ENCODE results near the gene CPEB4.

The CPEB4 gene

DNA sequence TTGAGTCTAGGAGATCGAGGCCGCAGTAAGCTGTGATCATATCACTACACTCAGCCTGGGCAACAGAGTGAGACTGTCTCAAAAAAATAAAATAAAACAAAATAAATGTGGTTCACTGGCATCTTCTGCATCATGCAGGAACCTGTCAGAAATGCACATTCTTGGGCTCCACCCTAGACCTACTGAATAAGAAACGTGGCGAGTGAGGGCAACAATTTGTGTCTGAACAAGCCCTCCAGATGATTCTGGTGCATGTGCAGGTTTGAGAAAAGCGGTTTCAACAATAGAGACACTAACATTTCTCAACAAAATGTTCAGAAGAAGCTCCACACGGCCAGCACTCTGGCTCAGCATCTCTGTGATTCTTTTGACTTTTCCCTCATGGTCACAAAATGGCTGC is 42.8 kb upstream of the CPEB4 start:
- no peak for DNase-seq (ENCODE audit: extremely low spot score)
- TF ChIP-seq, protein P1, sequence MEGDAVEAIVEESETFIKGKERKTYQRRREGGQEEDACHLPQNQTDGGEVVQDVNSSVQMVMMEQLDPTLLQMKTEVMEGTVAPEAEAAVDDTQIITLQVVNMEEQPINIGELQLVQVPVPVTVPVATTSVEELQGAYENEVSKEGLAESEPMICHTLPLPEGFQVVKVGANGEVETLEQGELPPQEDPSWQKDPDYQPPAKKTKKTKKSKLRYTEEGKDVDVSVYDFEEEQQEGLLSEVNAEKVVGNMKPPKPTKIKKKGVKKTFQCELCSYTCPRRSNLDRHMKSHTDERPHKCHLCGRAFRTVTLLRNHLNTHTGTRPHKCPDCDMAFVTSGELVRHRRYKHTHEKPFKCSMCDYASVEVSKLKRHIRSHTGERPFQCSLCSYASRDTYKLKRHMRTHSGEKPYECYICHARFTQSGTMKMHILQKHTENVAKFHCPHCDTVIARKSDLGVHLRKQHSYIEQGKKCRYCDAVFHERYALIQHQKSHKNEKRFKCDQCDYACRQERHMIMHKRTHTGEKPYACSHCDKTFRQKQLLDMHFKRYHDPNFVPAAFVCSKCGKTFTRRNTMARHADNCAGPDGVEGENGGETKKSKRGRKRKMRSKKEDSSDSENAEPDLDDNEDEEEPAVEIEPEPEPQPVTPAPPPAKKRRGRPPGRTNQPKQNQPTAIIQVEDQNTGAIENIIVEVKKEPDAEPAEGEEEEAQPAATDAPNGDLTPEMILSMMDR (IDR thresholded peaks at IDR 0.05; ENCODE audit: control extremely low read depth, extremely low read depth, low read depth, missing control alignments) = no peak
- CTCF ChIA-PET = interaction anchor here (0.9 to 5.0 kb wide), 5 partner anchors 10 to 30 kb away, joined by 3 to 45 read pairs (median 10); no protein-coding TSS in a partner anchor
- POLR2A ChIA-PET = interaction anchor here (0.7 kb wide), 1 partner anchor 24 kb away, joined by 4 read pairs; no protein-coding TSS in a partner anchor

DNA sequence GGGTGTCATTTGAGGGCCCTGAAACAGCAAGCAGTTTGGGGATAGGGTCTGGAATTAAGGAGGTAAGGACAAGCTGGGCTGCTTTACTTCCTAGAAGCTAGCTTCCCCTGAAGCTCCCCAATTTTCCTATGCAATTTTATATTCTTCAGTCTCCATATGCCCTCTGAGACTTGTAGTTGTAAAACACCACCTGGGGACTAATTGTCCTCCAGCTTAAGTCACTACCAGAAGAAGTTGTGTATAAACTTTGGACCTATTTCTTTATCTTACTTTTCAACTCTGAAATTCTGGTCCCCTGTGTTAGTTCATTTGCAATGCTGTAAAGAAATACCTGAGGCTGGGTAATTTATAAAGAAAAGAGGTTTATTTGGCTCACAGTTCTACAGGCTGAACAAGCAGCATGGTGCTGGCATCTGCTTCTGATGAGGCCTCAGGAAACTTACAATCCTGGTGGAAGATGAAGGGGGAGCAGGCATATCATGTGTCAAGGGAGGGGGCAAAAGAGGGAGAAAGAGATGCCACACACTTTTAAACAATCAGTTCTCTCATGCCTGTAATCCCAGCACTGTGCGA is 41.1 kb upstream of the CPEB4 start:
- POLR2A ChIA-PET = no interaction called here
- TF ChIP-seq, protein P1 (IDR thresholded peaks at IDR 0.05; ENCODE audit: control extremely low read depth, extremely low read depth, low read depth, missing control alignments) = no peak
- DNase-seq (ENCODE audit: extremely low spot score) = no peak
- CTCF ChIA-PET = interaction anchor here (0.9 to 5.0 kb wide), 3 partner anchors 11 to 37 kb away, joined by 3 to 45 read pairs (median 11); no protein-coding TSS in a partner anchor

DNA sequence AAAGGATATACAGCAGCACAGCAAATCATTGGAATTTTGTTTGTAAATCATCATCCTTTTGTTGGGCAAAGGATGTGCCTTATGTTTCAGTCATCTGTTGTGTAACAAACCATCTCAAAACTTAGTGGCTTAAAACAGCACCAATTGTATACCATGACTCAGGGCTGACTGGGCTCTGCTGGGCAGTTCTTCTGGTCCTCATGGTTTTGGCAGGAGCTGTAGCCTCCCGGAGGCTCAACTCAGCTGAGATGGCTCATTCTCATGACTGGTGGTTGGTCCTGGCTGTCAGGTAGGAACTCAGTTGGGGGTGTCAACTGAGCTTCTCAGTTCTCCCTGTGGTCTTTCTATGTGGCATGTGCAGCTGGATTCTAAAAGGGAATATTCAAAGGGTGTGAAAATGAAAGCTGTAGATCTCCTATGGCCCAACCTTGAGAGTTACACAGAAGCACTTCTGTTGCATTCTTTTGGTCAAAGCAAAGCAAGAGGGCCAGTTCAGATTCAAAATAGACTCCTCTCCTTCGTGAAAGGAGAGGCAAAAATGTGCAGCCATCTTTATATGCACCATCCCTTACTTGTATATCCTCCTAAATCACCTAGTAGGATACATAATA is 39.1 kb upstream of the CPEB4 start:
- DNase-seq (ENCODE audit: extremely low spot score) = no peak
- CTCF ChIA-PET = interaction anchor here (1.3 to 1.7 kb wide), 2 partner anchors 12 to 27 kb away, joined by 3 to 10 read pairs; no protein-coding TSS in a partner anchor

GRCh38 chr5:173849908-173850307 is 38.2 kb upstream of the CPEB4 start:
- ChIA-PET POLR2A (no interaction called here), CTCF (interaction anchor here (1.5 to 1.7 kb wide), 2 partner anchors 11 to 16 kb away, joined by 3 to 10 read pairs; no protein-coding TSS in a partner anchor)
- no peak for DNase-seq (ENCODE audit: extremely low spot score)
- TF ChIP-seq, protein P1 (IDR thresholded peaks at IDR 0.05; ENCODE audit: control extremely low read depth, extremely low read depth, low read depth, missing control alignments) = no peak

More for the DNA sequence above, 39.1 kb upstream of the CPEB4 start:
- TF ChIP-seq, protein P1 (IDR thresholded peaks at IDR 0.05; ENCODE audit: control extremely low read depth, extremely low read depth, low read depth, missing control alignments) = no peak
- POLR2A ChIA-PET = no interaction called here

DNA sequence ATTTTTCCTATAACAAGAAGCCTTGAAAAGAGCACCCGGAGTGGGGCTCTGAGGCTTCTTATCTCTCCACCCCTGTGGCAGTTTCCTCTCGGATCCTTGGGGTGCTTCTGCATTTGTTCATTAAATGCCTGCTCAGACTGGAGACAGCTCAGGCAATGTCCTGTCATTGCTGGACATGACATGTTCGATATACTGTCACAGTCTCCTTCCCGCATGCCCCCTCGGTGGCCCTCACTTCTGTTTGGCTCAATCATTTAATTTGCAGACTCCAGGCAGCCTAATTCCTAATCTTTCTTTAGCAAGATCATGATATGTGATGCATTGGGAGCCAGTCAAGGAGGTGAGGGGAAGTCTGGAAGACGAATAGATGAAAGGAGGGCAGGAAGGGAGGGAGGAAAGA is 37.5 kb upstream of the CPEB4 start:
- TF ChIP-seq, protein P1 (IDR thresholded peaks at IDR 0.05; ENCODE audit: control extremely low read depth, extremely low read depth, low read depth, missing control alignments) = no peak
- ChIA-PET CTCF (interaction anchor here (1.5 to 2.1 kb wide), 3 partner anchors 9 to 16 kb away, joined by 3 to 7 read pairs (median 5); no protein-coding TSS in a partner anchor), POLR2A (no interaction called here)
- DNase-seq (ENCODE audit: extremely low spot score) = no peak

DNA sequence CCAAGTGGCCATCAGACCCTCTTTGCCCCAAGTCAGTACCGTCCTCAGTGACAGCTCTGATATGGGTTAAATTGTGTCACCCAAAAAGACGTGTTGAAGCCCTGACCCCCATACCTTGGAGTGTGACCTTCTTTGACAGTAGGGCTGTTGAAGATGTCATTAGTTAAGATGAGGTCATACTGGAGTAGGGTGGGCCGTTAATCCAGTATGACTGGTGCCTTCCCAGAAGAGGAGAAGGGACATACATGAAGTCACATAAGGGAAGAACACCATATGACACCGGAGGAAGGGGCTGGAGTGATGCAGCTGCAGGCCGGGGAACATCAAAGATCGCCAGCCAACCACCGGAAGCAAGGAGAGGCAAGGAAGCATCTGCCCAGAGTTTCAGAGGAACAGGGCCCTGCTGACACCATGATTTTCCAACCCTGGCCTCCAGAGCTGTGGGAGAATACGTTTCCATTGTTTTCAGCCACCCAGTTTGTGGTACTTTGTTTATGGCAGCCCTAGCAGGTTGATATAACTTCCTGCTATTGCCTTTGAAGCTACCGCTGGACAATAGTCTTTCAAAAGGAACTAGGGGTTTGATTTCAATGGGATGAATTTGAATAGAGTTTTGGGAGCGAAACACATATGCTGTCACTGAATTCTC is 36.4 kb upstream of the CPEB4 start:
- ChIA-PET CTCF (interaction anchor here (0.6 to 2.1 kb wide), 3 partner anchors 8 to 11 kb away, joined by 3 to 7 read pairs (median 5); no protein-coding TSS in a partner anchor), POLR2A (no interaction called here)
- TF ChIP-seq, protein P1 (IDR thresholded peaks at IDR 0.05; ENCODE audit: control extremely low read depth, extremely low read depth, low read depth, missing control alignments) = no peak
- DNase-seq (ENCODE audit: extremely low spot score) = no peak
